ENCODE data around the gene OR1M1.

The OR1M1 gene

GRCh38 chr19:9086761-9087160, at the start of gene OR1M1:
Gene OR1M1, plus strand, starts transcription at chr19:9087061. Its CDS starts 6,184 bp downstream, at chr19:9093245.
- no peak within 1 kb of the TSS for H2AFZ ChIP-seq
- H3K9ac ChIP-seq = no peak within 1 kb of the TSS
- no peaks in the 10 kb centered on the region for H3K27me3 ChIP-seq (ENCODE audit: control insufficient read depth, insufficient read depth, low read length)
- H3K27ac ChIP-seq = no peak within 1 kb of the TSS
- no peaks in the 10 kb centered on the region for H3K36me3 ChIP-seq (ENCODE audit: control insufficient read depth, insufficient read depth, low read length)
- H3K4me1 ChIP-seq = no peaks in the 10 kb centered on the region
- H3K4me2 ChIP-seq (ENCODE audit: low read length) = no peak within 1 kb of the TSS
- no peaks in the 10 kb centered on the region for H3K79me2 ChIP-seq
- no peaks in the 10 kb centered on the region for H3K9me3 ChIP-seq (ENCODE audit: control insufficient read depth, low read length)
- no peak for TF ChIP-seq CTCF (IDR thresholded peaks at IDR 0.05)
- H3K4me3 ChIP-seq (ENCODE audit: low read depth, low read length) = no peak within 1 kb of the TSS

GRCh38 chr19:9037400-9038062, 49.3 kb upstream of the OR1M1 start:
- no peak overlapping the region for H3K4me3 ChIP-seq (ENCODE audit: low read depth, low read length)
- no peak overlapping the region for H3K4me2 ChIP-seq (ENCODE audit: low read length)
- no peak overlapping the region for H3K9ac ChIP-seq
- H3K9me3 ChIP-seq (ENCODE audit: control insufficient read depth, low read length) = no peaks in the 10 kb centered on the region
- no peak for TF ChIP-seq CTCF (IDR thresholded peaks at IDR 0.05)
- no peaks in the 10 kb centered on the region for H3K27me3 ChIP-seq (ENCODE audit: control insufficient read depth, insufficient read depth, low read length)
- no peaks in the 10 kb centered on the region for H3K79me2 ChIP-seq
- no peaks in the 10 kb centered on the region for H3K36me3 ChIP-seq (ENCODE audit: control insufficient read depth, insufficient read depth, low read length)
- no peak overlapping the region for H2AFZ ChIP-seq
- no peak overlapping the region for H3K27ac ChIP-seq
- H3K4me1 ChIP-seq = no peaks in the 10 kb centered on the region

- no peaks in the 10 kb centered on the region for H3K4me1 ChIP-seq
- no peak overlapping the region for H3K9ac ChIP-seq
- H3K79me2 ChIP-seq = no peaks in the 10 kb centered on the region
- H3K27me3 ChIP-seq (ENCODE audit: control insufficient read depth, insufficient read depth, low read length) = no peaks in the 10 kb centered on the region
- H3K36me3 ChIP-seq (ENCODE audit: control insufficient read depth, insufficient read depth, low read length) = no peaks in the 10 kb centered on the region
- H2AFZ ChIP-seq = no peak overlapping the region
- H3K4me3 ChIP-seq (ENCODE audit: low read depth, low read length) = no peak overlapping the region
- no peak for TF ChIP-seq CTCF (IDR thresholded peaks at IDR 0.05)
- no peak overlapping the region for H3K4me2 ChIP-seq (ENCODE audit: low read length)
- H3K27ac ChIP-seq = no peak overlapping the region
- no peaks in the 10 kb centered on the region for H3K9me3 ChIP-seq (ENCODE audit: control insufficient read depth, low read length)
Observed at GRCh38 chr19:9039728-9040127, 47.1 kb upstream of the OR1M1 start.

- H3K36me3 ChIP-seq (ENCODE audit: control insufficient read depth, insufficient read depth, low read length) = no peaks in the 10 kb centered on the region
- H3K4me2 ChIP-seq (ENCODE audit: low read length) = no peak overlapping the region
- H3K79me2 ChIP-seq = no peaks in the 10 kb centered on the region
- no peaks in the 10 kb centered on the region for H3K4me1 ChIP-seq
- no peak overlapping the region for H3K27ac ChIP-seq
- H3K9ac ChIP-seq = no peak overlapping the region
- H2AFZ ChIP-seq = no peak overlapping the region
- no peak for TF ChIP-seq CTCF (IDR thresholded peaks at IDR 0.05)
- no peaks in the 10 kb centered on the region for H3K9me3 ChIP-seq (ENCODE audit: control insufficient read depth, low read length)
- H3K27me3 ChIP-seq (ENCODE audit: control insufficient read depth, insufficient read depth, low read length) = no peaks in the 10 kb centered on the region
- H3K4me3 ChIP-seq (ENCODE audit: low read depth, low read length) = no peak overlapping the region
Observed at GRCh38 chr19:9040131-9040530, 46.7 kb upstream of the OR1M1 start.

GRCh38 chr19:9041023-9041422, 45.8 kb upstream of the OR1M1 start:
- no peak for TF ChIP-seq CTCF (IDR thresholded peaks at IDR 0.05)
- no peak overlapping the region for H3K4me2 ChIP-seq (ENCODE audit: low read length)
- H2AFZ ChIP-seq = no peak overlapping the region
- H3K9me3 ChIP-seq (ENCODE audit: control insufficient read depth, low read length) = no peaks in the 10 kb centered on the region
- no peak overlapping the region for H3K9ac ChIP-seq
- no peak overlapping the region for H3K4me3 ChIP-seq (ENCODE audit: low read depth, low read length)
- H3K27ac ChIP-seq = no peak overlapping the region
- no peaks in the 10 kb centered on the region for H3K4me1 ChIP-seq
- no peaks in the 10 kb centered on the region for H3K36me3 ChIP-seq (ENCODE audit: control insufficient read depth, insufficient read depth, low read length)
- H3K27me3 ChIP-seq (ENCODE audit: control insufficient read depth, insufficient read depth, low read length) = no peaks in the 10 kb centered on the region
- H3K79me2 ChIP-seq = no peaks in the 10 kb centered on the region

Measured in parathyroid adenoma (tissue), 2 donors.